ENCODE data around the gene CFAP46. TPM values are rescaled to one million over a fixed set of nuclear protein-coding genes. Genes with fewer than 3 reads are reported as not detected.

CFAP46 gene
- total RNA-seq, 1 experiment from 2014 or later, result not detected

- H3K27ac Mint-ChIP-seq (ENCODE audit: unreplicated experiment), result no peak overlapping the region
- CTCF ChIA-PET, result no interaction called here
- no peaks in the 10 kb centered on the region for H3K36me3 Mint-ChIP-seq (ENCODE audit: insufficient read depth, unreplicated experiment)
- no peaks in the 10 kb centered on the region for H3K9me3 Mint-ChIP-seq (ENCODE audit: low read depth, unreplicated experiment)
- no peak overlapping the region for H3K4me3 Mint-ChIP-seq (ENCODE audit: low read depth, unreplicated experiment)
- no peaks in the 10 kb centered on the region for H3K4me1 Mint-ChIP-seq (ENCODE audit: low read depth, unreplicated experiment)
- no peaks in the 10 kb centered on the region for H3K27me3 Mint-ChIP-seq (ENCODE audit: unreplicated experiment)
- no peak for DNase-seq
- intact Hi-C loops (cut with micrococcal nuclease; ENCODE audit: unreplicated experiment), result no loop called here
- BruUV-seq (replicated peaks), result no TSS peak
- no peak for TF ChIP-seq CTCF (IDR thresholded peaks at IDR 0.05; ENCODE audit: unreplicated experiment)
These were observed 21.3 kb downstream of the CFAP46 start for GRCh38 chr10:132921086-132921485.

- no peak for DNase-seq
- intact Hi-C loops (cut with micrococcal nuclease; ENCODE audit: unreplicated experiment), result no loop called here
- no peak overlapping the region for H3K27ac Mint-ChIP-seq (ENCODE audit: unreplicated experiment)
- H3K27me3 Mint-ChIP-seq (ENCODE audit: unreplicated experiment), result no peaks in the 10 kb centered on the region
- TF ChIP-seq CTCF (IDR thresholded peaks at IDR 0.05; ENCODE audit: unreplicated experiment), result no peak
- H3K36me3 Mint-ChIP-seq (ENCODE audit: insufficient read depth, unreplicated experiment), result no peaks in the 10 kb centered on the region
- CTCF ChIA-PET, result no interaction called here
- H3K9me3 Mint-ChIP-seq (ENCODE audit: low read depth, unreplicated experiment), result no peaks in the 10 kb centered on the region
- no peaks in the 10 kb centered on the region for H3K4me1 Mint-ChIP-seq (ENCODE audit: low read depth, unreplicated experiment)
- H3K4me3 Mint-ChIP-seq (ENCODE audit: low read depth, unreplicated experiment), result no peak overlapping the region
- no TSS peak for BruUV-seq (replicated peaks)
These were observed 22.1 kb downstream of the CFAP46 start for GRCh38 chr10:132920101-132920925.

- BruUV-seq (replicated peaks), result no TSS peak
- H3K36me3 Mint-ChIP-seq (ENCODE audit: insufficient read depth, unreplicated experiment), result no peaks in the 10 kb centered on the region
- intact Hi-C loops (cut with micrococcal nuclease; ENCODE audit: unreplicated experiment), result no loop called here
- no peaks in the 10 kb centered on the region for H3K9me3 Mint-ChIP-seq (ENCODE audit: low read depth, unreplicated experiment)
- H3K27me3 Mint-ChIP-seq (ENCODE audit: unreplicated experiment), result no peaks in the 10 kb centered on the region
- CTCF ChIA-PET, result no interaction called here
- no peak overlapping the region for H3K4me3 Mint-ChIP-seq (ENCODE audit: low read depth, unreplicated experiment)
- TF ChIP-seq CTCF (IDR thresholded peaks at IDR 0.05; ENCODE audit: unreplicated experiment), result no peak
- H3K4me1 Mint-ChIP-seq (ENCODE audit: low read depth, unreplicated experiment), result no peaks in the 10 kb centered on the region
- DNase-seq, result no peak
- no peak overlapping the region for H3K27ac Mint-ChIP-seq (ENCODE audit: unreplicated experiment)
These were observed 22.8 kb downstream of the CFAP46 start for GRCh38 chr10:132919374-132920100.

GRCh38 chr10:132918617-132919373 is 23.6 kb downstream of the CFAP46 start:
- no peaks in the 10 kb centered on the region for H3K36me3 Mint-ChIP-seq (ENCODE audit: insufficient read depth, unreplicated experiment)
- no peak overlapping the region for H3K4me3 Mint-ChIP-seq (ENCODE audit: low read depth, unreplicated experiment)
- no peaks in the 10 kb centered on the region for H3K27me3 Mint-ChIP-seq (ENCODE audit: unreplicated experiment)
- no peaks in the 10 kb centered on the region for H3K4me1 Mint-ChIP-seq (ENCODE audit: low read depth, unreplicated experiment)
- DNase-seq, result no peak
- CTCF ChIA-PET, result no interaction called here
- intact Hi-C loops (cut with micrococcal nuclease; ENCODE audit: unreplicated experiment), result no loop called here
- no peak for TF ChIP-seq CTCF (IDR thresholded peaks at IDR 0.05; ENCODE audit: unreplicated experiment)
- H3K9me3 Mint-ChIP-seq (ENCODE audit: low read depth, unreplicated experiment), result no peaks in the 10 kb centered on the region
- H3K27ac Mint-ChIP-seq (ENCODE audit: unreplicated experiment), result no peak overlapping the region
- BruUV-seq (replicated peaks), result no TSS peak

Data from Calu3 (cell line).